HPDE6-E6E7 (cell line): ENCODE results near the gene DCXR.

Experiments used
- DNase-seq: peaks from one replicate; pipeline ENCODE4 v3.0.0; 2011; ENCODE audit warnings: missing footprints; ENCODE audit errors: extremely low spot score

DCXR gene

GRCh38 chr17:82012261-82012639, 25.2 kb downstream of the DCXR start:
- DNase-seq = no peak

- no peak for DNase-seq
These were observed 25.8 kb downstream of the DCXR start for GRCh38 chr17:82011617-82012187.

GRCh38 chr17:82010575-82011525, 26.6 kb downstream of the DCXR start:
- no peak for DNase-seq

- DNase-seq = no peak
These were observed 28.1 kb downstream of the DCXR start for GRCh38 chr17:82009413-82009812.

- no peak for DNase-seq
These were observed 28.5 kb downstream of the DCXR start for GRCh38 chr17:82008941-82009405.

GRCh38 chr17:82008258-82008940, 29.1 kb downstream of the DCXR start:
- no peak for DNase-seq

- no peak for DNase-seq
These were observed 29.8 kb downstream of the DCXR start for GRCh38 chr17:82007495-82008257.

- no peak for DNase-seq
These were observed 30.3 kb downstream of the DCXR start for GRCh38 chr17:82007228-82007494.

GRCh38 chr17:82006468-82007227, 30.8 kb downstream of the DCXR start:
- no peak for DNase-seq

- no peak for DNase-seq
These were observed 31.7 kb downstream of the DCXR start for GRCh38 chr17:82005701-82006348.

- no peak for DNase-seq
These were observed 32.7 kb downstream of the DCXR start for GRCh38 chr17:82004517-82005455.

GRCh38 chr17:82003411-82004381, 33.8 kb downstream of the DCXR start:
- peak; percentile 97 for DNase-seq

- DNase-seq = no peak
These were observed 35.9 kb downstream of the DCXR start for GRCh38 chr17:82001571-82002056.

- DNase-seq = no peak
These were observed 36.5 kb downstream of the DCXR start for GRCh38 chr17:82000803-82001570.

- DNase-seq = no peak
These were observed 37.3 kb downstream of the DCXR start for GRCh38 chr17:81999976-82000802.

- no peak for DNase-seq
These were observed 37.9 kb downstream of the DCXR start for GRCh38 chr17:81999587-81999975.
